GM23338 (cell line): ENCODE data around the gene CTXN1. TPM values are rescaled to one million over a fixed set of nuclear protein-coding genes. Genes with fewer than 3 reads are reported as not detected.
A peak's percentile ranks its signal among the peaks of the same experiment; 100 is the strongest.

Experiments
- ATAC-seq: fragments of 200-7000 bp; cut with Tn5 transposase; 3 replicates; pipeline ENCODE4 v1.9.1; 2020
- DNase-seq: peaks from one replicate; pipeline ENCODE4 v3.0.0-alpha.2; 2015; ENCODE audit warnings: low spot score
- H2AFZ ChIP-seq: fragments of 200-600 bp; sonication (generic); 2 replicates; pipeline ENCODE4 v1.8.0; 2016; ENCODE audit warnings: antibody characterized with exemption, mild to moderate bottlenecking, moderate library complexity
- H3F3A ChIP-seq: fragments of 200-600 bp; sonication (generic); replicated peaks from 2 replicates; pipeline ENCODE4 v1.8.0; 2017; ENCODE audit warnings: antibody characterized with exemption, mixed run types, low read depth
- H3K27ac ChIP-seq: fragments of 200-600 bp; sonication (generic); 2 replicates; pipeline ENCODE4 v1.6.1; 2016; ENCODE audit warnings: low read depth
- H3K27me3 ChIP-seq: fragments of 200-600 bp; sonication (generic); 2 replicates; pipeline ENCODE4 v1.8.0; 2016; ENCODE audit warnings: mild to moderate bottlenecking, mixed run types, moderate library complexity; ENCODE audit not compliant: insufficient read depth
- H3K36me3 ChIP-seq: fragments of 200-600 bp; sonication (generic); 2 replicates; pipeline ENCODE4 v1.8.0; 2016; ENCODE audit warnings: mild to moderate bottlenecking; ENCODE audit not compliant: insufficient read depth
- H3K4me1 ChIP-seq: fragments of 200-600 bp; sonication (generic); 2 replicates; pipeline ENCODE4 v1.8.0; 2016; ENCODE audit warnings: mild to moderate bottlenecking, moderate library complexity; ENCODE audit not compliant: insufficient read depth
- H3K4me2 ChIP-seq: fragments of 200-600 bp; sonication (generic); 2 replicates; pipeline ENCODE4 v1.7.1; 2017; ENCODE audit warnings: mixed run types
- H3K4me3 ChIP-seq: fragments of 200-600 bp; sonication (generic); 2 replicates; pipeline ENCODE4 v1.6.1; 2016; ENCODE audit warnings: mixed run types
- H3K79me2 ChIP-seq: fragments of 200-600 bp; sonication (generic); replicated peaks from 2 replicates; pipeline ENCODE4 v1.8.0; 2017; ENCODE audit warnings: mild to moderate bottlenecking; ENCODE audit not compliant: insufficient read depth
- H3K9me2 ChIP-seq: fragments of 200-600 bp; sonication (generic); 2 replicates; pipeline ENCODE4 v1.8.0; 2017; ENCODE audit not compliant: insufficient read depth
- H4K20me1 ChIP-seq: fragments of 200-600 bp; sonication (generic); replicated peaks from 2 replicates; pipeline ENCODE4 v1.8.0; 2017; ENCODE audit warnings: mild to moderate bottlenecking; ENCODE audit not compliant: insufficient read depth
- H3K27ac Mint-ChIP-seq: 2 replicates; pipeline ENCODE4 v1.8.0; 2020; ENCODE audit warnings: inconsistent platforms, mild to moderate bottlenecking, moderate library complexity, mixed read lengths
- H3K27me3 Mint-ChIP-seq: 3 replicates; pipeline ENCODE4 v1.8.0; 2022; ENCODE audit warnings: low read depth, mild to moderate bottlenecking, moderate library complexity, mixed read lengths, inconsistent platforms; ENCODE audit not compliant: insufficient read depth, poor library complexity
- H3K36me3 Mint-ChIP-seq: 3 replicates; pipeline ENCODE4 v1.8.0; 2021; ENCODE audit warnings: low read depth, mild to moderate bottlenecking, inconsistent platforms, moderate library complexity, mixed read lengths
- H3K4me1 Mint-ChIP-seq: 3 replicates; pipeline ENCODE4 v1.8.0; 2020; ENCODE audit warnings: mild to moderate bottlenecking, inconsistent platforms, mixed read lengths
- H3K4me3 Mint-ChIP-seq: 3 replicates; pipeline ENCODE4 v1.8.0; 2021; ENCODE audit warnings: moderate library complexity, mild to moderate bottlenecking, inconsistent platforms, mixed read lengths
- H3K9me3 Mint-ChIP-seq: 3 replicates; pipeline ENCODE4 v1.8.0; 2020; ENCODE audit warnings: moderate library complexity, mild to moderate bottlenecking, inconsistent platforms, mixed read lengths
- CREB1 ChIP-seq: fragments of 250-450 bp; sonication (Bioruptor Pico); IDR thresholded peaks from 2 replicates; pipeline ENCODE4 v1.5.0; 2020; ENCODE audit warnings: low read depth, mild to moderate bottlenecking, moderate library complexity
- ETS1 ChIP-seq: IDR thresholded peaks from 2 replicates; pipeline ENCODE4 v1.6.1; 2016; ENCODE audit warnings: antibody characterized with exemption
- EZH2 ChIP-seq: fragments of 200-600 bp; sonication (generic); IDR thresholded peaks from one replicate; pipeline ENCODE4 v1.8.0; 2017; ENCODE audit warnings: antibody characterized with exemption, mild to moderate bottlenecking, low read depth; ENCODE audit not compliant: unreplicated experiment
- NANOG ChIP-seq: IDR thresholded peaks from 2 replicates; pipeline ENCODE4 v1.6.1; 2016; ENCODE audit warnings: antibody characterized with exemption, borderline replicate concordance
- POLR2AphosphoS5 ChIP-seq: IDR thresholded peaks from 2 replicates; pipeline ENCODE4 v1.6.1; 2016; ENCODE audit warnings: antibody characterized with exemption, low read depth
- REST ChIP-seq: IDR thresholded peaks from one replicate; pipeline ENCODE4 v1.6.1; 2018; ENCODE audit warnings: antibody characterized with exemption; ENCODE audit not compliant: unreplicated experiment
- STAT1 ChIP-seq: IDR thresholded peaks from one replicate; pipeline ENCODE4 v1.6.1; 2016; ENCODE audit warnings: antibody characterized with exemption; ENCODE audit not compliant: unreplicated experiment
- ZNF114 ChIP-seq: fragments of 250-450 bp; sonication (Bioruptor Pico); IDR thresholded peaks from 2 replicates; pipeline ENCODE4 v1.5.0; 2020; ENCODE audit warnings: mild to moderate bottlenecking, moderate library complexity
- ZNF331 ChIP-seq: fragments of 250-450 bp; sonication (Bioruptor Pico); IDR thresholded peaks from 2 replicates; pipeline ENCODE4 v1.5.0; 2020; ENCODE audit warnings: low read depth, mild to moderate bottlenecking, moderate library complexity
- ZNF462 ChIP-seq: fragments of 250-450 bp; sonication (Bioruptor Pico); IDR thresholded peaks from 2 replicates; pipeline ENCODE4 v1.5.0; 2020; ENCODE audit warnings: mild to moderate bottlenecking, moderate library complexity
- polyA plus RNA-seq: library from polyadenylated mRNA; unstranded; fragments of >200 nt; fragmentation: Nextera tagmentation; extraction: Ambion mirVana; gene quantifications from 2 replicates; pipeline ENCODE4 v1.2.1, GENCODE V29; 2016
- total RNA-seq: library from RNA; depleted of rRNA; stranded (reverse); fragments of >200 nt; shearing (Covaris generic); gene quantifications from 2 replicates; pipeline ENCODE4 v1.2.3, GENCODE V29; 2014
- TF ChIP-seq, protein P1 (sequence below), 2 experiments: fragments of 200-600 bp in 1 of 2; sonication (generic) in 1 of 2; conservative IDR thresholded peaks; 2 replicates each; pipeline versions ENCODE4 v1.5.1 to v1.6.1; 2016 to 2017; ENCODE audit warnings: antibody characterized with exemption in 2 of 2, low read depth in 2 of 2, mild to moderate bottlenecking in 2 of 2, moderate library complexity in 1 of 2

The CTXN1 gene
- total and polyA plus RNA-seq, 2 experiments from 2014 or later: 22.5 to 52.4 TPM

DNA sequence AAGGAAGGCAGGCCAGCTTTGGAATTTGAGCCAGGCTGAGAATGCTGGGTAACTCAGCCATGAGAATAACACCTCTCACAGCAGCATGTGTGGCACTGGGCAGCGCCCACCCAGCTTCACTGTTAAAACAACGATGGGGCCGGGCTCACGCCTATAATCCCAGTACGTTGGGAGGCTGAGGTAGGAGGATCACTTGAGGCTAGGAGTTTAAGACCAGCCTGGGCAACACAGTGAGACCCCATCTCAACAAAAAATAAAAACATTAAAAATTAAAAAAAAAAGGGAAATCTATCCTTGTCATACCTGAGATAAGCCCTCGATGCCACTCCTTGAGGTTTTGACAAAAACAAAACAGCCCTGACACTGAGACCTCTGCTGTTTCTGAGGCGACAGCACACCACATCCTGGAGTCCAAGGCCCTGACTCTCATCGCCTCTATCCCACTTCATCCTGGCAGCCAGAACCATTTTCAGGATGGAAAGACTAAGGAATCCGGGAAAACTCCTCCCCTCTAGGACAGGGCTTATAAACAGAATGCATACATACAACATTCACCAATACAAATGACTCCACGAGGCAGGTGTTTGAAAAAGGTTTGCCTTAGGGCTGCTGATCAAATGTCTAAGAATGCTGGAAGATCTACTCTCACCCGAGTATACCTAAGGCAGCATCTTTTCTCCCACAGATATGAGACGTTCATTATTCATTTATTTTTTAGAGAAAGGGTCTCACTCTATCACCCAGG, 40.2 kb upstream of the CTXN1 start:
- DNase-seq (no peak), ATAC-seq (no peak)
- Histone ChIP-seq H4K20me1 (peaks cover 45% of the 10 kb centered on the region; the same call in 1 of the 2 replicates), H3K36me3 (peaks cover 39% of the 10 kb centered on the region), H2AFZ (no peak overlapping the region), H3F3A (peaks cover 42% of the 10 kb centered on the region), H3K9me2 (no peaks in the 10 kb centered on the region), H3K4me1 (peaks cover 15% of the 10 kb centered on the region), H3K4me2 (no peak overlapping the region), H3K27me3 (no peaks in the 10 kb centered on the region), H3K27ac (0 out of 2 replicates have a peak overlapping the region, but pooled peaks have one; percentile 32), H3K79me2 (no peaks in the 10 kb centered on the region; the same call in 1 of the 2 replicates), H3K4me3 (no peak overlapping the region)
- Mint-ChIP-seq H3K4me3 (no peak overlapping the region), H3K4me1 (peaks cover 22% of the 10 kb centered on the region), H3K27me3 (peaks cover 19% of the 10 kb centered on the region), H3K9me3 (no peaks in the 10 kb centered on the region), H3K27ac (no peak overlapping the region), H3K36me3 (peaks cover 73% of the 10 kb centered on the region)
- TF ChIP-seq EZH2 (no peak), ZNF462 (no peak), ETS1 (no peak), ZNF331 (CRISPR knock-in tag) (no peak), NANOG (no peak), ZNF114 (CRISPR knock-in tag) (no peak), REST (no peak), STAT1 (no peak), CREB1 (CRISPR knock-in tag) (no peak), POLR2AphosphoS5 (no peak)
- TF ChIP-seq, protein P1, sequence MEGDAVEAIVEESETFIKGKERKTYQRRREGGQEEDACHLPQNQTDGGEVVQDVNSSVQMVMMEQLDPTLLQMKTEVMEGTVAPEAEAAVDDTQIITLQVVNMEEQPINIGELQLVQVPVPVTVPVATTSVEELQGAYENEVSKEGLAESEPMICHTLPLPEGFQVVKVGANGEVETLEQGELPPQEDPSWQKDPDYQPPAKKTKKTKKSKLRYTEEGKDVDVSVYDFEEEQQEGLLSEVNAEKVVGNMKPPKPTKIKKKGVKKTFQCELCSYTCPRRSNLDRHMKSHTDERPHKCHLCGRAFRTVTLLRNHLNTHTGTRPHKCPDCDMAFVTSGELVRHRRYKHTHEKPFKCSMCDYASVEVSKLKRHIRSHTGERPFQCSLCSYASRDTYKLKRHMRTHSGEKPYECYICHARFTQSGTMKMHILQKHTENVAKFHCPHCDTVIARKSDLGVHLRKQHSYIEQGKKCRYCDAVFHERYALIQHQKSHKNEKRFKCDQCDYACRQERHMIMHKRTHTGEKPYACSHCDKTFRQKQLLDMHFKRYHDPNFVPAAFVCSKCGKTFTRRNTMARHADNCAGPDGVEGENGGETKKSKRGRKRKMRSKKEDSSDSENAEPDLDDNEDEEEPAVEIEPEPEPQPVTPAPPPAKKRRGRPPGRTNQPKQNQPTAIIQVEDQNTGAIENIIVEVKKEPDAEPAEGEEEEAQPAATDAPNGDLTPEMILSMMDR (conservative IDR thresholded peaks at IDR 0.05; ENCODE audit: low read depth in 2 of 2): no peak
